Body of pancreas (tissue), 4 donors: ENCODE data around the gene NEGR1. TPM values are rescaled to one million over a fixed set of nuclear protein-coding genes. Genes with fewer than 3 reads are reported as not detected.

Experiments
- ATAC-seq: fragments of 150-250 bp; one replicate; pipeline ENCODE4 v1.9.1; 2016
- DNase-seq, 4 donors: peaks; one replicate each; pipeline ENCODE4 v3.0.0-alpha.2; 2019
- H3K27ac ChIP-seq, 4 donors: fragments of 200-600 bp; sonication (generic); 1 replicate in 3 of 4; 2 replicates in 1 of 4; pipeline versions ENCODE4 v1.5.1 to v1.6.1; 2016 to 2019; ENCODE audit warnings: mild to moderate bottlenecking in 1 of 4, mixed read lengths in 1 of 4, moderate library complexity in 1 of 4
- H3K27me3 ChIP-seq, 2 donors: fragments of 200-600 bp; sonication (generic); one replicate each; pipeline ENCODE4 v1.6.0; 2016; ENCODE audit warnings: mild to moderate bottlenecking in 1 of 2
- H3K36me3 ChIP-seq, 2 donors: fragments of 200-600 bp; sonication (generic); replicated peaks in 1 of 2; 2 replicates each; pipeline ENCODE4 v1.5.1; 2016; ENCODE audit warnings: low read depth in 2 of 2; ENCODE audit not compliant: insufficient read depth in 1 of 2
- H3K4me1 ChIP-seq: fragments of 200-600 bp; sonication (generic); one replicate; pipeline ENCODE4 v1.6.0; 2016
- H3K4me3 ChIP-seq, 2 donors: fragments of 200-600 bp; sonication (generic); 1 replicate in 1 of 2; 2 replicates in 1 of 2; pipeline ENCODE4 v1.5.1; 2016 to 2019
- H3K9me3 ChIP-seq, 3 donors: fragments of 200-600 bp; sonication (generic); 1 replicate in 2 of 3; 2 replicates in 1 of 3; pipeline ENCODE4 v1.5.1; 2016
- CTCF ChIP-seq, 7 experiments: fragments of 450-650 bp in 4 of 7; fragments of 200-600 bp in 3 of 7; sonication (generic) in 3 of 7; IDR thresholded peaks; one replicate each; pipeline ENCODE4 v1.5.1; 2016 to 2019; ENCODE audit warnings: antibody characterized with exemption in 7 of 7
- POLR2A ChIP-seq, 3 donors: fragments of 450-650 bp; IDR thresholded peaks; one replicate each; pipeline ENCODE4 v1.6.1; 2016; ENCODE audit warnings: antibody characterized with exemption in 3 of 3, mild to moderate bottlenecking in 2 of 3
- WGBS, 2 donors: methylation state at CpG; one replicate each; pipeline ENCODE4 v1.1.5; 2017; 5-methylcytosine and 5-hydroxymethylcytosine counted together
- intact Hi-C: fragments of 100-400 bp; cut with DNase I; formaldehyde crosslinking; loops from one replicate; pipeline ENCODE4 v1.15.1; 2023
- total RNA-seq, 2 donors: library from RNA; depleted of rRNA; stranded (reverse); fragments of >200 nt; gene quantifications; one replicate each; pipeline ENCODE4 v1.1.0, GENCODE V29; 2016

NEGR1 gene
- total RNA-seq, 2 donors from 2014 or later = 6.3 to 9.6 TPM

DNA sequence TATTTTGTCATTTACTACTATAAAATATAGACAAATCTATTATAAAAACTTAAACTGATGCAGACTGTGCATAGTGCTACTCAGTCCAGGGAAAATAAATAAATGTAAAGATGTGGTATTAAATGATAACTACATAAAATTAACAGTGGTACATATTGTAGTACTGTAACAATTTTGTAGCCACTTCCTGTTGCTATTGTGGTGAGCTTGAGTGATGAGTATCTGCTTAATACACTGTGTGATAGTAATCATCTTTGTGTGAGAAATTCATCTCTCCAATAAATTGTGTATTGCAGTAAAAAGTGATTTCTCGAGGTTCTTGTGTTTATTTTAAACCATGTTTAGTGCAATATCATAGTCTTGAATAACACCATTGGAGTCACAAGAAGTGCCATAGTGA is 848.1 kb downstream of the NEGR1 start:
- Histone ChIP-seq H3K27me3 (no peaks in the 10 kb centered on the region), H3K4me3 (no peak overlapping the region), H3K9me3 (no peaks in the 10 kb centered on the region), H3K27ac (no peak overlapping the region), H3K36me3 (no peaks in the 10 kb centered on the region), H3K4me1 (no peaks in the 10 kb centered on the region)
- DNase-seq = no peak
- no peak for ATAC-seq
- intact Hi-C loops = no loop called here
- TF ChIP-seq CTCF (IDR thresholded peaks at IDR 0.05) (no peak), POLR2A (IDR thresholded peaks at IDR 0.05) (no peak)
- 62% methylated on average over 1 of the region's 1 CpG for WGBS, 2 donors

DNA sequence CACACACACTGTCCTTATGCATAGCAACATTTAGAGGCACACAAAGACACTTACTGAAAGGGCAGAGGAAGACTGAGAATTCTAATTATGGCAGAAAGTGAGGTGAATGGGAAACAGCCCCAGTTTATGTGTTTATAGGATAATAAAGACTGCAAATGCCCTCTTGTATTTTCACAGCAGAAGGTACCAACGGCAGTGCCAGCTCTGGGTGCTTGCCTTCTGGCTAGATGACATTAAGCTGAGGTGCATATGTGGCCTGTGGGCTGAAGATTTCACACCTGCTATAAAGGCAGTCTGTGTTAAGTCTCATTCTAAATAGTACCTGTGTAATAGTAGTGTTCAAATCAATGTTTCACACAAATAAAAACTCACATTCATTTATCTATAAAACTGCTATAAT is 854.3 kb downstream of the NEGR1 start:
- no peaks in the 10 kb centered on the region for H3K4me1 ChIP-seq
- intact Hi-C loops = no loop called here
- no peaks in the 10 kb centered on the region for H3K36me3 ChIP-seq
- TF ChIP-seq CTCF (IDR thresholded peaks at IDR 0.05) (no peak), POLR2A (IDR thresholded peaks at IDR 0.05) (no peak)
- no peak overlapping the region for H3K4me3 ChIP-seq
- WGBS, 2 donors = 54 to 57% methylated on average over 1 of the region's 1 CpG
- ATAC-seq (no peak), DNase-seq (no peak)
- no peaks in the 10 kb centered on the region for H3K27me3 ChIP-seq
- no peak overlapping the region for H3K27ac ChIP-seq
- no peaks in the 10 kb centered on the region for H3K9me3 ChIP-seq

DNA sequence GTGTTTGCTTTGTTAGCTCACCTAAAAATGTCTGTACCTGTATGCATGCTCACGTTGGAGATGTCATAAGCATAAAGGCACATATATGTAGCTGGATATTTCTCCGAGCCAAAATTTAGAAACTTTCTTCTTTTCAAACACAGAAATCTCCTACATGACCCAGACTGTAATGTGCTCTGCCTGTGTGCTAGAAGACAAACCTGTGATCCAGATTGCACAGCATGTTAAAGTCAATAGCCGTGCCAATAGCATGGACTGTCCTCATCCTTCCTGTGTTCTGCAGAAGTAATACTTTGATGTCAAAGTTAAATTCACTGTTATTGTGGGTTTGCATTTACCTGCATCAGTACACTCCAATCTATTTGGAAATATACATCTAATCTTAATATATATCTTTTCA is 855.3 kb downstream of the NEGR1 start:
- TF ChIP-seq CTCF (IDR thresholded peaks at IDR 0.05) = no peak
- no peak for TF ChIP-seq POLR2A (IDR thresholded peaks at IDR 0.05)
- H3K36me3 ChIP-seq = no peaks in the 10 kb centered on the region
- intact Hi-C loops = no loop called here

DNA sequence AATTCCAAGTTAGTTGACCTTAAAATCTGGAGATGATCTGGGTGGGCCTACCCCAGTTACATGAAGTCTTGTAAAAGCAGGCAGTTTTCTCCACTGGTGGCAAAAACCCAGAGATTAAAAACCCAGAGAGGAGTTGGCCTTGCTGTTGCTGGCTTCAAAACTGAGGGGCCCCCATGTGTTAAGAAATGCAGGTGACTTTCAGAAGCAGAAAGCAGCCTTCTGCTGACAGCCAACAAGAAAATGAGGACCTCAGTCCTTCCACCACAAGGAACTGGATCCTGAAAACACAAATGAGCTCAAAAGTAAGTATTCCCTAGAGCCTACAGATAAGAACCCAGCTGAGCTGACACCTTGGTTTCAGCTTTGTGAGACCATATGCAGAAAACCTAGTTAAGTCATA is 857.8 kb downstream of the NEGR1 start:
- TF ChIP-seq POLR2A (IDR thresholded peaks at IDR 0.05) (no peak), CTCF (IDR thresholded peaks at IDR 0.05) (no peak)
- H3K4me3 ChIP-seq = no peak overlapping the region
- H3K36me3 ChIP-seq = no peaks in the 10 kb centered on the region
- ATAC-seq (no peak), DNase-seq (no peak)
- H3K27me3 ChIP-seq = no peaks in the 10 kb centered on the region
- H3K9me3 ChIP-seq = no peaks in the 10 kb centered on the region
- intact Hi-C loops = no loop called here
- no peaks in the 10 kb centered on the region for H3K4me1 ChIP-seq
- no peak overlapping the region for H3K27ac ChIP-seq

More for the DNA sequence above, 855.3 kb downstream of the NEGR1 start:
- ATAC-seq = no peak
- Histone ChIP-seq H3K27ac (no peak overlapping the region), H3K9me3 (no peaks in the 10 kb centered on the region), H3K4me1 (no peaks in the 10 kb centered on the region), H3K27me3 (no peaks in the 10 kb centered on the region), H3K4me3 (no peak overlapping the region)
- DNase-seq = no peak
- whole genome bisulfite sequencing, 2 donors = 82 to 93% methylated on average over 3 of the region's 3 CpGs

- 59 to 62% methylated on average over 6 of the region's 6 CpGs for WGBS, 2 donors
- no peak overlapping the region for H3K27ac ChIP-seq
- H3K27me3 ChIP-seq = no peaks in the 10 kb centered on the region
- H3K4me1 ChIP-seq = no peaks in the 10 kb centered on the region
- no peaks in the 10 kb centered on the region for H3K36me3 ChIP-seq
- no peak for DNase-seq
- no peak for ATAC-seq
- H3K9me3 ChIP-seq = no peaks in the 10 kb centered on the region
- intact Hi-C loops = no loop called here
- no peak overlapping the region for H3K4me3 ChIP-seq
- no peak for TF ChIP-seq POLR2A (IDR thresholded peaks at IDR 0.05)
- no peak for TF ChIP-seq CTCF (IDR thresholded peaks at IDR 0.05)
Observed at GRCh38 chr1:71422221-71422620, 860.1 kb downstream of the NEGR1 start.
